Activated CD8-positive, alpha-beta memory T cell treated with anti-CD3 and anti-CD28 coated beads, Interleukin-2, amount 50 U/mL, for 1 hour (primary cell): ENCODE results near the gene RPS29.
"Not testable (repeated sequence)": the region's sequence is repeated elsewhere in the genome, so short reads cannot be mapped to it uniquely, and the experiment has no call there.

Source experiments
- DNase-seq: peaks from one replicate; pipeline ENCODE4 v3.0.0-alpha.2; 2020; ENCODE audit errors: extremely low read depth

Gene RPS29

DNA sequence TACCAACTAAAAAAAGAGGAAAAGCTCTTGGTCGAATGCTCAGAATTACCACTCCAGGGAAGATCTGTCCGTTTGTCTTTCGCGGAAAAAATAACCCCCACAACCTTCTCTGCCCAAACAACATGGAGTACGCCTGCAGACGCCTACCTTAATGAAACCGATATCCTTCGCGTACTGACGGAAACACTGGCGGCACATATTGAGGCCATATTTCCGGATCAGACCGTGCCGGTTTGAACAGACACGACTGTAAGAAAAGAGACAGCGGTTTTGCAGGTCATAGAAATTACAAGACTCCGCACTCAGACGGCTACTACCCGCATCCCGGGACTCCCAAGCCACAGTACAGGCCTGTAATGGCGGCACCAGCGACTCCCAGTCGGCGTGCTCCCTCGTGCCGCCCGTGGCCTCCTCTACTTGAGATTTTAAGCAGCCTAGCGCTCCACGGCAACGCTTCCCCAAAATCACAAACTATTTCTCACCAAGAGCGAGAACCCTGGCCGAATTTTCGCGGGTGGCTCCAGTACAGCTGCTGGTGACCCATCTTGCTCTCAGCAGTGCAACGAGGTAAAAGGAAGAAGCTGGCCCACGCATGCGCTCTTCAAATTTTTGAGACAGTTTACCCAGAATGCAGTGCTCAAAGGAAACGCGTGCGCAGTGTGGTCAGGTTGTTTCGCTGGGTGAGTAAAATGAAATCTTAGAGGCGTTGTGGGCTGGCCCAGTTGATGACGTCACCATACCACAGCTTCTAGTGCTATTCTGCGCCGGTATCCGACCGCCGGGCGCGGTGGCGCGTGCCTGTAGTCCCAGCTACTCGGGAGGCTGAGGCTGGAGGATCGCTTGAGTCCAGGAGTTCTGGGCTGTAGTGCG, at the start of gene RPS29:
Gene RPS29 (minus strand): TSS at position 578 of the 870 bp plus-strand sequence. CDS start 34 bp downstream, at position 544.
- peak; percentile 98 for DNase-seq

DNA sequence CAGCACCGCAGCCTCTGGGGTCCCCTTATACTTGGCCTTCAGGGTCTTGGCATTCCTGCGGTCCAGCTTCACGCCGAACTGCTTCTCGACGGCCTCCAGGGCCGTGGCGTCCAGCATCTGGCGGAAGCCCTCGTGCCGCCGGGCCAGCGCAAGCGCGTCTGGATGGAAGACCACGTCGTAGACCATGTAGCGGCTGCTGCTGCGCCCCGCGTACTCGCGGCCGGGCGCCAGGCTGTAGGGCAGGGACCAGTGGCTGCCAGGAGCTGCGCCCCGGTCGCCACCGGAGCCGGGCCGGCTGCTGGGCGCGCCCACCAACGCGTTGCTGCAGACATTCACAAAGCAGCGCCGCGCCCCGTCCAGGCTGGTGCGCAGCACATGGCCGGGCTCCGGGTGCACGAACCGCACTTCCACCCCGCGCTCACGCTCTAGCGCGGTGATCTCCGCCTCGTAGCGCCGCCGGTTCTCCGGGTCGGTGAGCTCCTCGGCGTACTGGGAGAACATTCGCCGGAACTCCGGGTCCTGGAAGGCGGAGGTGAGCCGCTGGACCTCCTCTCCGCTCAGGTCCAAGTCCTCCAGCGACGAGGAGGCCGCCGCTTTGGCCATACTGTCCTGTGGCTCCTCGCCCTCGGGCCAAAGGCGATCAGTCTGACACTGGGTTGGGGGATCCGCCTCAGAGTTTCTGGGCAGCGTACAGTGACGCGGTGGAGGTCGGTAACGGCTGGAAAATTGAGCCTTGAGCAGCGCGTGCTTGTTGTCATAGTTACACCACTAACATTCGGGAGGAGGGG, 48.6 kb upstream of the RPS29 start, which contains the start of gene DNAAF2:
Gene DNAAF2 (minus strand): TSS at position 698 of the 788 bp plus-strand sequence. CDS start 95 bp downstream, at position 603.
- DNase-seq: peak; percentile 38

DNA sequence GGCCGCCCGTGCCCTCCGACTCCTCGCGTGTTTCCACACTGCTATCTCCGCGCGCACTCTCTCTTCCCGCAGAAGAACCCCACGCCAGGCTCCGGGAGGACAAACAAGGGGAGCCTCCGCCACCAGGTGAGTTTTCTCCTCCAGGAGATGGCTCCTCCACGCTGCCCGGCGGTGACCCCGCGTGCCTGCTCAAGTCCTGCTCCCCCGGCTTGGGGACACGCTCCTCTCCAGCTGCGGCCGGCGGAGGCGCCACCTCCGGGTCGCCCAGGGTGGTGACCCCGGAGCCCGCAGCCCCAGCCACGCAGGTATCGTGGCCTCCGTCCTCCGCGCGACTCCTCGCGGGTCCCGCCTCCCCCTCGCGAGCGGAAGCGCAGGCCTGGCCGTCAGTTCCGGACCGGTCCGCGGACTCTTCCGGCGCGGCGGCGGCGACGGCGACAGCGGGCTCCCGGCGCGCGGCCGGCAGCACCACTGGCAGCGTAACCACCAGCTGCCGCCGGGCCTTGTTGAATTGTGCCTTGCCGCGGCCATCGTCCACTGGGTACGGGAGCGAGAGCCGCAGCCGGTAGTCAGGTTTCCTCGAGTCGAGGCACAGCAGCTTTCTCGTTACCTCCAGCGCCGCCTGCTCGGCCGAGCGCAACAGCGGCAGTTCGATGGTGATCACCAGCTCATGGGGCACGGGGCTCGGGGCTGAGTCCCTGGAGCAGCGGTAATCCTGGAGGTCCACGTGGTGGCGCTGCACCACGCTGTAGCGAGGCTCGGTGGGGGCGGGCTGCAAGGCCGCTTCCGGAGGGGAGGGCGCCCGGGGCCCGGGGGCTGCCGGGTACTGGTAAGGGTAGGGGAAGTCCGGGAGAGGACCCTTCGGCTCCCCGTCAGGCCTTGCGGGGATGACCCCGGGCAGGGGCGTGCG, 47.7 kb upstream of the RPS29 start:
- peak; percentile 78 for DNase-seq

DNA sequence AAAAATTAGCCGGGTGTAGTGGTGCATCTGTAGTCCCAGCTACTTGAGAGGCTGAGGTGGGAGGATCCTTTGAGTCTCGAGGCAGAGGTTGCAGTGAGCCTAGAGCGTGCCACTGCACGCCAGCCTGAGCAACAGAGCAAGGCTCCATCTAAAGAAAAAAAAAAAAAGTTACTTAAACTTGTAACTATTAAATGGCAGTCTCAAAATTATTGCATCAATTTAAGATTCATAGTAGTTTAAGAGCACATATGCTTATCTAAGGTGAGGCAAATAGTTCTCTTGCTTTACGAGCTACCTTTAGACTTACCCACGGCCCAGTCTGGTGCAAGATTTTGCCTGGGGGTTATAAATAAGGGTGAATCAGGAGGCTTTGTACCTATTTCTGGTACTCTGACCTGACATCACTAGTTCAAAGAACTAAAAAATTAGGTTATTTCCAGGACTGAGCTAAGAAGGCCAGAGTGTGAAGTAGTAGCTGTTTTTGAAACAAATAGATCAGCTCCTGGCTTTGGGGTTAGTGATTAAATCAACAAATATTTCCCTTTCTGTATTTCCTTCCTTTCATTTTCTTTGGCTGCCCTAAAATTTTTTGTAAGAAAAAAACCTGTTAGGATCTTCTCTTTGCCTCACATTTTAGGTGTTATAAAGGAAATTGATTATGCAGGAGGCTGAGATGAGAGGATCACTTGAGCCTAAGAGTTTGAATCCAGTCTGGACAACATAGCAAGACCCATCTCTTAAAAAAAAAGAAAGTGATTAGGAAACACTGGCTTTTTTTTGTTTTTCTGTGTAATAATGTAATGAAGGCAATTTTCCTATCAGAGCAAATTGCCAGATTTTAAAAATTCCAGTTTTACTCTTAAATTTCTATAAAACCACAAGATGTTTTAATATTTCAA, 38.0 kb upstream of the RPS29 start:
- no peak for DNase-seq

DNA sequence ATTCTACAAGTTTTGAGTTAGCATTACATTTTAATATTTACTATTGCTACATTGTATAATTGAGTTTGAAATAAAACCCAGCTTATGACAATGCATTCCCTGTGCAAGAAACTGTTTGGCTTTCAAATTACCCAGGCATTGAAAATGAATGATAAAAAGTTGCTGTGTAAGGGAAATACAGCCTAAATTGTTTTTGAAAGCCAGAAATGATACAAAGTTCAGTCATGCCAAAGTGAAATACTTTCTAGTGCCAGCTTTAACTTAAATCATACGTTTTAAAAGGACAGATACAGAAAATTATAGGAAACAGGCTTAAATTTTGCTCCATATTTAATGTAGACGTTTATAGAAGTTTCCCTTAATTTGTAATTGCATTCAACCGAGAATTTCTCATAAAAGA, 37.2 kb upstream of the RPS29 start:
- no peak for DNase-seq

DNA sequence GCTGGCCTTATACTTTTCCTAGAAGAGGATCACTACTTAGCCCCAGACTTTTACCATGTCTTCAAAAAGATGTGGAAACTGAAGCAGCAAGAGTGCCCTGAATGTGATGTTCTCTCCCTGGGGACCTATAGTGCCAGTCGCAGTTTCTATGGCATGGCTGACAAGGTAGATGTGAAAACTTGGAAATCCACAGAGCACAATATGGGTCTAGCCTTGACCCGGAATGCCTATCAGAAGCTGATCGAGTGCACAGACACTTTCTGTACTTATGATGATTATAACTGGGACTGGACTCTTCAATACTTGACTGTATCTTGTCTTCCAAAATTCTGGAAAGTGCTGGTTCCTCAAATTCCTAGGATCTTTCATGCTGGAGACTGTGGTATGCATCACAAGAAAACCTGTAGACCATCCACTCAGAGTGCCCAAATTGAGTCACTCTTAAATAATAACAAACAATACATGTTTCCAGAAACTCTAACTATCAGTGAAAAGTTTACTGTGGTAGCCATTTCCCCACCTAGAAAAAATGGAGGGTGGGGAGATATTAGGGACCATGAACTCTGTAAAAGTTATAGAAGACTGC, 35.9 kb upstream of the RPS29 start:
- no peak for DNase-seq

DNA sequence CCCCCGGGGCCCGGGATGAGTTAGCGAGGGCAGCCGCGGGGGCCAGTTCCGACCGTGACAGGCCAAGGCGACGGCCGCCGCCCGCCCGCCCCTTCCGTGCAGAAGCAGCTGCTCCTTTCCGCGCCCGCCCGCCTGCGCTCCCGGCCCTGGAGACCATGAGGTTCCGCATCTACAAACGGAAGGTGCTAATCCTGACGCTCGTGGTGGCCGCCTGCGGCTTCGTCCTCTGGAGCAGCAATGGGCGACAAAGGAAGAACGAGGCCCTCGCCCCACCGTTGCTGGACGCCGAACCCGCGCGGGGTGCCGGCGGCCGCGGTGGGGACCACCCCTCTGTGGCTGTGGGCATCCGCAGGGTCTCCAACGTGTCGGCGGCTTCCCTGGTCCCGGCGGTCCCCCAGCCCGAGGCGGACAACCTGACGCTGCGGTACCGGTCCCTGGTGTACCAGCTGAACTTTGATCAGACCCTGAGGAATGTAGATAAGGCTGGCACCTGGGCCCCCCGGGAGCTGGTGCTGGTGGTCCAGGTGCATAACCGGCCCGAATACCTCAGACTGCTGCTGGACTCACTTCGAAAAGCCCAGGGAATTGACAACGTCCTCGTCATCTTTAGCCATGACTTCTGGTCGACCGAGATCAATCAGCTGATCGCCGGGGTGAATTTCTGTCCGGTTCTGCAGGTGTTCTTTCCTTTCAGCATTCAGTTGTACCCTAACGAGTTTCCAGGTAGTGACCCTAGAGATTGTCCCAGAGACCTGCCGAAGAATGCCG, 35.1 kb upstream of the RPS29 start:
- no peak for DNase-seq

DNA sequence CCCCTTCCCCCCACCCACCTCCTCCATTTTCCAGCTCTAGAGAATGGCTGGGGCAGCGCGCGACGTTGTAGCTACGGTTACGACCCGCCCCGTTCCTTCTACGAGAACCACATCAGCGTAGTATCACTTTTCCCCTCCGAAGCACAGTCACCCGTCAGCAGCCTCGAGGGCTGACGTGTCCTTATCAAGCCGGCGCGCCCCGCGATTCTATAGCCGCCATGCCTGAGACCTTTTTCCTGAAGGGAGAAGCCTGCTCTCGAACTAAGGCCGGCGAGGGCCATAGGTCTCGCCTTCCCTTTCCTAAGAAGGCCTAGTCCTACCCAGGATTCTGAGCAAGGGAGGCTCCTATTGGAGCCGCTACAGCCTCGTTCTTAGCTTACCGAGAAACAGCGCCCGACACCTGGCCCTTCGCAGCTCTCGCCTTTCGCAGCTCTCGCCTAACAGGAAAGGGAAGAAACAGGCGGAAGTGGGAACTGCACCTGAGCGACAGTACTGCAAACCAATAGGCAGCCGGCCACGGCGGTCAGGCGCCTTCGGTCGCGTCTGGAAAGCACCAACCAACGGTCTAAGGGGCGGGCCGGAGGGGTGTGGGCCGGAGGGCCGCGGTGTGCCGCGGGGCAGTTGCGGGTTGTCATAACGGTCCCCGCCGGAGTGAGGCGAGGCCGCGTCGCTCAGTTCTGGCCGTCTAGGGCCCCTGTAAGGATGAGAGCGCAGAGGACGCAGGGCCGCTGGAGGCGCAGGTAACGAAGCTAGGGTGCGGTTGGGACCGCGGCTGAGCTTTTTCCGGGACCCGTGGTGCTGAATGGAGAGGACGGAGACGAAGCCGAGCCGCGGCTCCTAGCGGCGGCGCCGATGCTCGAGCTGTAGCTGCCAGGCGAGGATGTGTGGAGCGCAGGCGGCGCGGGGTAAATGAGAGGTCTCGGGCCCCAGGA, 34.3 kb upstream of the RPS29 start, which contains the start of the genes MGAT2 and RPL36AL:
Gene MGAT2 (plus strand): TSS at position 618 of the 932 bp plus-strand sequence. CDS start 470 bp downstream, outside the sequence.
Gene RPL36AL (minus strand): TSS at position 445 of the 932 bp plus-strand sequence. CDS start 1,522 bp downstream, outside the sequence.
- DNase-seq: peak; percentile 84

DNA sequence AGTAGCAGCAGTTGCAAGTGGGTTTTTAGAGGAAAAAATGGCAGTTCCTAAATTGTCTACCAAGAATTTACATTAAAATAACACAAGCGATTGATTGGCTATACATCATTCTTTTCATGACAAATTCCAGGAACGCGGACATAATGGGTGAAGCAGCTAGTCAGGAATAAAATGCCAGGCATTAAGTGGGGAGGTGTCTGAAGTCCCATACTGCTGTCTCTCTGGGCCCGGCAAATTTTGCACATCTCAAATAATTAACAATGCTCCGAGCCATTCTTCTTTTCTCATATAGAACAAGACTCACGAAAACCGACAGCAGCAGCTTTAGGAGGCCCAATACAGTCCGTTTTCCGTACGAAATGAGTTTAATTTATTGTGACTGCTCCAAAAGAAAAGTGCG, 33.5 kb upstream of the RPS29 start:
- DNase-seq: no peak

DNA sequence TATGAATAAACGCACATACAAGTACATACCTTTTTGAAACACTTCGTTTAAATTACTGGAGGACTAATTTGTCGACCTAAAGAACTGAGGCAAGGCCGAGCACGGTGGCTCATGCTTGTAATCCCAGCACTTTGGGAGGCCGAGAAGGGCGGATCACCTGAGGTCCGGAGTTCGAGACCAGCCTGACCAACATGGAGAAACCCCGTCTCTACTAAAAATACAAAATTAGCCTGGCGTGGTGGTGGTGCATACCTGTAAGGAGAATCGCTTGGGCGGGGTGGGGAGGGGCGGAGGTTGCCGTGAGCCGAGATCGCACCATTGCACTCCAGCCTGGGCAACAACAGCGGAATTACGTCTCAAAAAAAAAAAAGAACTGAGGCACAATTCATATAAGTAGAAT, 33.1 kb upstream of the RPS29 start:
- DNase-seq: not testable (repeated sequence)

DNA sequence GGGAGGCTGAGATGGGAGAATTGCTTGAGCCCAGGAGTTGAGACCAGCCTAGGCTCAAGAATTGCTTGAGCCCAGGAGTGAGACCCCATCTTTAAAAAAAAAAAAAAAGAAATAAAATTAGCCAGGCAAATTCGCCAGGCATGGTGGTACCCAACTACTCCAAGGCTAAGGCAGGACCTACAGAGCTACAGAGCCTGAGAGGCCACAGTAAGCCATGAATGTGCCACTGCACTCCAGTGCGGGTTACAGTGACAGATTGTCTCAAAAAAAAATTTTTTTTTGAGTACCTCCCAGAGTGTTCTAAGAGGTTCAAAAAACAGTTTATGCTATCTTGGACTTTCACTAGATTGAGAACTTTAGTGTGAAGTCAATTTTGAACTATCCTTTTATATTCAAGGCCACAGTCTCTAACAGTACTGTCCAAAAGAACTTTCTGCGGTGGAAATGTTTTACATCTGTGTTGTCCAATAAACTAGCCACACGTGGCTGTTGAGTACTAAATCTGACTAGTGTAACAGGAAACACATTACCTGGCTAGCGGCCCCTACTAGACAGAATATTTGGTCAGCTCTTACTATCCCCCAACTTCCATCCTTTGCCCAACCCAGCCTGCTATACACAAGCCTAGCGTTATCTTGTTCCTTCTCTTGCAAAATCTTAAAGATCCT, 31.8 kb upstream of the RPS29 start:
- no peak for DNase-seq

DNA sequence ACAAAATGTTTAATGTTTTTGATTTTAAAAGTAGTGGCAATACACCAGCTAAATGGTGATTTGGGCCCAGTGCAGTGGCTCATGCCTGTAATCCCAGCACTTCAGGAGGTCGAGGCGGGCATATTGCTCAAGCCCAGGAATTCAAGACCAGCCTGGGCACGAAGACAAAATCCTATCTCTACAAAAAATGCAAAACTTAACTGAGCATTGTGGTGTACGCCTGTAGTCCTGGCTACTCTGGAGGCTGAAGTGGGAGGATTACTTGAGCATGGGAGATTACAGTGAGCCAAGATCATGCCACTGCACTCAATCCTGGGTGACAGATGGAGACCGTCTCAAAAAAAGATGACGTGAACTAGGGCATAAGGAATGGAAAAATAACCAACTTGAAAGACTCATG, 29.6 kb upstream of the RPS29 start:
- DNase-seq: no peak

DNA sequence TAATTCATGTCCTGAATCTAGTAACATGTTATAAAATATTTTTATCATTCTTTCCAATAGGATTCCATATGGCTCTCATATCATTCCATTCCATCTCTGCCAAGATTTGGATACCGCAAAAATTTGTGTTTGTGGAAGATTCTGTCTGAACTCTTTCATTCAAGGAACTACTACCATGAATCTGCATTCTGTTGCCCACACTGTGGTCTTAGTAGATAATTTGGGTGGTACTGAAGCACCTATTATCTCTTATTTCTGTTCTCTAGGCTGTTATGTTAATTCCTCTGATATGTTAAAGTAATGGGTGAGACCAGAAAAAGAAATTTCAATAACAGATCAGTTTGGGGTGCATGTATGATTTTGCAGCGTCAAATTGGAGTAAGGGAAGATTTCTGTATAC, 28.0 kb upstream of the RPS29 start:
- DNase-seq: no peak

DNA sequence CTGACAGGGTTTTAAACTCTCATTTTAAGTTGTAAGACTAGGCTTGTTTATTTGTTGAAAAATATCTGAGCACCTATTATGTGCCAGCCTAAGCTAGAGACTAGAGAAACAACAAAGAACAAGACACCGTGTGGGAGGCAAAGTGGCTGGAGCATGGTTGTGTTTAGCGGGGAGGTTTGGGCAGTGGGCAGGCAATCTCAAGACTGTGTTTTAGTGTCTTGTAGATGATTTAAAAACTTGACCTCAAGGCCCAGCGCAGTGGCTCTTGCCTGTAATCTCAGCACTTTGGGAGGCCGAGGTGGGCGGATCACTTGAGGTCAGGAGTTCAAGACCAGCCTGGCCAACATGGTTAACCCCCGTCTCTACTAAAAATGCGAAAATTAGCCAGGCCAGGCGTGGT, 26.5 kb upstream of the RPS29 start:
- DNase-seq: no peak

DNA sequence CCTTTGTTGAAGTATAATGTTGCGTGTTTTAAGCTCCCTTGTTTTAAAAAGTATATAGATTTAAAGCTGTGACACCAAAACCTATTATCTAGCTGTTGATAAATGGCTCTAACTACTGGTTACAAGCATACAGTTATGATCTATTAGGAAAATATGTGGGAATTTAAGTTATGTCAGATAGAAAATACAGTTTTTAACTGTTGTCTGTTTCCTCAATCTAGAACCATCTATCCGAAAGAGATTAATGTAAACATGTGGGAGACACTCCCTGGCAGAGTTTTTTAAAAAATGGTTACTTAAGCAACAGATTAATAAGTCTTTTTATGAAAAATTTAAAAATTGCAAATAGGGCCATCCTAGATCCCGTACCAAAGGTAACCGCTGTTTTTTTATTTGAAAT, 26.1 kb upstream of the RPS29 start:
- no peak for DNase-seq

DNA sequence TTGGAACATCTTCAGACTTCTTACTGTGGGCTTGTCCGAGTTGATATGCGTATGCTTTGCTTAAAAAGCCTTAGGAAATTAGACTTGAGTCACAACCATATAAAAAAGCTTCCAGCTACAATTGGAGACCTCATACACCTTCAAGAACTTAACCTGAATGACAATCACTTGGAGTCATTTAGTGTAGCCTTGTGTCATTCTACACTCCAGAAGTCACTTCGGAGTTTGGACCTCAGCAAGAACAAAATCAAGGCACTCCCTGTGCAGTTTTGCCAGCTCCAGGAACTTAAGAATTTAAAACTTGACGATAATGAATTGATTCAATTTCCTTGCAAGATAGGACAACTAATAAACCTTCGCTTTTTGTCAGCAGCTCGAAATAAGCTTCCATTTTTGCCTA, 21.4 kb upstream of the RPS29 start:
- no peak for DNase-seq

DNA sequence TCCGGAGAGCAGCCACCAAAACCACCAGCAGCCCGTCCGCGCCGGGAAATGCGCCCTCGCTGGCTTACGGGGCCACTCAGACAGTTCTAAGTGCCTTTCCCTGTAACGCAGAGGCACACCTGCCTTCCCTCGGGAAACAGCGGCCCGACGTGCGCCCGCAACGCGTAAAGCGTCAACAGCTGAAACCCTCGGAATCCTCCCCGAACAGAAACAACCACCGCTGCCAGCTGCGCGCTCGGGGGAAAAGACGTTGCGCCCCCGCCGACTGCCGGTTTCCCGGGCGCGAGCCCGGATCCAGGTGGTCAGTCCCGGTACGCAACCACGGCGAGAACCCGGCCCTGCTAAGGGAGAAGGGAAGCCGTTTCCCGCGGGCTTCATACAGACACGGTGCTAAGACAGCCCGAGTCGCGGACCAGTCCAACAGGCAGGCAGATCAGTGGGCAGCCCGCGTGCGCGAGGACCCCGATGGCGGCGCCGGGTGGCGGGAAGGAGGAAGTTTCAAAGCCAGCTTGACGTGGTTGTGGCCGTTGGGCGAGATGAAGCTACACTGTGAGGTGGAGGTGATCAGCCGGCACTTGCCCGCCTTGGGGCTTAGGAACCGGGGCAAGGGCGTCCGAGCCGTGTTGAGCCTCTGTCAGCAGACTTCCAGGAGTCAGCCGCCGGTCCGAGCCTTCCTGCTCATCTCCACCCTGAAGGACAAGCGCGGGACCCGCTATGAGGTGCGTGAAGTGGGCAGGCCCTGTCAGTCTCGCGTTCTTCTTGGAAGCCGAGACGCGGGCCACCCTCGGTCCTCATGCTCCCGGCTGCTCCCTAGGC, 12.5 kb upstream of the RPS29 start, which contains the start of gene LRR1:
Gene LRR1 (plus strand): TSS at position 456 of the 816 bp plus-strand sequence. CDS start 81 bp downstream, at position 537.
- no peak for DNase-seq
